Left lung (tissue), 10 donors: ENCODE measurements around the gene NTM. TPM values are rescaled to one million over a fixed set of nuclear protein-coding genes. Genes with fewer than 3 reads are reported as not detected.

Experiments used
- ATAC-seq: fragments of 200-7000 bp; cut with Tn5 transposase; one replicate; pipeline ENCODE4 v1.9.1; 2020; ENCODE audit warnings: moderate library complexity
- DNase-seq, 4 donors: peaks; one replicate each; pipeline ENCODE4 v3.0.0-alpha.2; 2013 to 2020
- H3K27ac ChIP-seq, 2 donors: fragments of 200-600 bp; sonication (generic) in 1 of 2; one replicate each; pipeline versions ENCODE4 v1.5.0 to v1.8.0; 2020 to 2021
- H3K27me3 ChIP-seq, 2 donors: fragments of 200-600 bp; sonication (generic) in 1 of 2; one replicate each; pipeline versions ENCODE4 v1.5.0 to v1.8.0; 2020 to 2021
- H3K36me3 ChIP-seq, 2 donors: fragments of 200-600 bp; sonication (generic) in 1 of 2; one replicate each; pipeline versions ENCODE4 v1.5.0 to v1.8.0; 2020 to 2021
- H3K4me1 ChIP-seq, 2 donors: fragments of 200-600 bp; one replicate each; pipeline ENCODE4 v1.8.0; 2021
- H3K4me3 ChIP-seq, 2 donors: fragments of 200-600 bp; sonication (generic) in 1 of 2; one replicate each; pipeline versions ENCODE4 v1.5.0 to v1.8.0; 2020 to 2021; ENCODE audit warnings: mild to moderate bottlenecking in 1 of 2
- H3K9me3 ChIP-seq, 2 donors: fragments of 200-600 bp; sonication (generic) in 1 of 2; one replicate each; pipeline versions ENCODE4 v1.5.0 to v1.8.0; 2020 to 2021
- intact Hi-C, 2 donors: fragments of 100-400 bp; cut with DNase I; formaldehyde crosslinking; loops; one replicate each; pipeline versions ENCODE4 v1.11.2 to v1.14.2; 2022
- polyA plus RNA-seq, 6 donors: library from polyadenylated mRNA; unstranded; fragments of 120-200 nt; gene quantifications; one replicate each; pipeline ENCODE4 v1.2.1, GENCODE V29; 2013; ENCODE audit not compliant: insufficient read length in 6 of 6
- total RNA-seq, 2 donors: library from RNA; stranded (reverse); fragmentation: NEBNext Ultra II Directional; extraction: Animal tissue kit (Norgen Biotek cat#: 25700); gene quantifications; one replicate each; pipeline ENCODE4 v1.2.1, GENCODE V29; 2021
- TF ChIP-seq, protein P1 (sequence below), 2 donors: fragments of 200-600 bp; sonication (generic) in 1 of 2; IDR thresholded peaks; one replicate each; pipeline versions ENCODE4 v1.5.0 to v1.8.0; 2021; ENCODE audit warnings: antibody characterized with exemption in 2 of 2
- donor health status: DM: no; HTN: yes; CAD: no.
- donor health status: DM: no; HTN: no; CAD: no.

Gene NTM
- total and polyA plus RNA-seq, 8 donors: 9.5 to 31.0 (median 21.1) TPM

DNA sequence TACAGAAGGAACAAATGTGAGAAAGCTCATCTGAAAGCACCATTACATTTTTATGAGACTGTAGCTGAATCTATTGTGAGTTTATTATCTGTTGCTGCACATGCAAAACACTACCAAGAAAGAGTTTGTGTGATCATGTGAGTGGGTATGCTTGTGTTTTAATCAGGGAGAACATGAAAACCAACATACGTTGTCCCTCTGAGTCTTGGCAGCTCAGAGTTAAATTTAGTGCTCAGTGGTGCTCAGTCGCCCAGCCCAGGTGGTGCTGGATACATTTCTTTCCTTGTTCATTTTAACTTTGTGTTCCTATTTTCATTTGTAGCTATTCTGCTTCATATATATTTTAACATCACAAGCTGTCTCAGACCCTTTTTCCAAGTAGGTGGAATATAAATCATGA lies 500.6 kb downstream of the NTM start:
- intact Hi-C loops: no loop called here
- H3K4me3 ChIP-seq: no peak overlapping the region
- H3K36me3 ChIP-seq: no peaks in the 10 kb centered on the region
- no peaks in the 10 kb centered on the region for H3K9me3 ChIP-seq
- TF ChIP-seq, protein P1, sequence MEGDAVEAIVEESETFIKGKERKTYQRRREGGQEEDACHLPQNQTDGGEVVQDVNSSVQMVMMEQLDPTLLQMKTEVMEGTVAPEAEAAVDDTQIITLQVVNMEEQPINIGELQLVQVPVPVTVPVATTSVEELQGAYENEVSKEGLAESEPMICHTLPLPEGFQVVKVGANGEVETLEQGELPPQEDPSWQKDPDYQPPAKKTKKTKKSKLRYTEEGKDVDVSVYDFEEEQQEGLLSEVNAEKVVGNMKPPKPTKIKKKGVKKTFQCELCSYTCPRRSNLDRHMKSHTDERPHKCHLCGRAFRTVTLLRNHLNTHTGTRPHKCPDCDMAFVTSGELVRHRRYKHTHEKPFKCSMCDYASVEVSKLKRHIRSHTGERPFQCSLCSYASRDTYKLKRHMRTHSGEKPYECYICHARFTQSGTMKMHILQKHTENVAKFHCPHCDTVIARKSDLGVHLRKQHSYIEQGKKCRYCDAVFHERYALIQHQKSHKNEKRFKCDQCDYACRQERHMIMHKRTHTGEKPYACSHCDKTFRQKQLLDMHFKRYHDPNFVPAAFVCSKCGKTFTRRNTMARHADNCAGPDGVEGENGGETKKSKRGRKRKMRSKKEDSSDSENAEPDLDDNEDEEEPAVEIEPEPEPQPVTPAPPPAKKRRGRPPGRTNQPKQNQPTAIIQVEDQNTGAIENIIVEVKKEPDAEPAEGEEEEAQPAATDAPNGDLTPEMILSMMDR (IDR thresholded peaks at IDR 0.05): no peak
- H3K27ac ChIP-seq: no peak overlapping the region
- ATAC-seq: no peak
- H3K4me1 ChIP-seq: no peaks in the 10 kb centered on the region
- no peak for DNase-seq
- no peaks in the 10 kb centered on the region for H3K27me3 ChIP-seq

DNA sequence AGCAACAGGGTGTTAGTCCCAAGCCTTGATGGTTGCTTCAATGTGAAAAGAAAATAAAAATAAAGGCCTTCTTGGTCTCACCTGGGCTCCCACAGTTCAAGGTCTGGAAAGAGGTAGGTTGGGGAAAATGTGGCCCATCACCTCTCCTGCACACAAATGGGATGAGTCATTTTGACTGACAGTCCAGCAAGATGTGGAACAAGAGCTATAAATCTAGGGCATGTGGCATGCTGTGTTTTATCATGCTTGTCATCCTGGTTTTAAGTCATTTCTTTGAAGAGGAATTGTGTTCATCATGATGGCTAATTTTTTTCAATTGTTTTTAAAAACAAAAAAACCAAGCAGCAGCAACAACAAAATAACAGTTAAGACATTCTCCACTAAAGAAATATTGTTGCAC lies 503.7 kb downstream of the NTM start:
- H3K9me3 ChIP-seq: no peaks in the 10 kb centered on the region
- H3K36me3 ChIP-seq: no peaks in the 10 kb centered on the region
- H3K4me3 ChIP-seq: no peak overlapping the region
- ATAC-seq: no peak
- TF ChIP-seq, protein P1 (IDR thresholded peaks at IDR 0.05): no peak
- no peak overlapping the region for H3K27ac ChIP-seq
- H3K4me1 ChIP-seq: no peaks in the 10 kb centered on the region
- H3K27me3 ChIP-seq: no peaks in the 10 kb centered on the region
- no peak for DNase-seq
- intact Hi-C loops: no loop called here

DNA sequence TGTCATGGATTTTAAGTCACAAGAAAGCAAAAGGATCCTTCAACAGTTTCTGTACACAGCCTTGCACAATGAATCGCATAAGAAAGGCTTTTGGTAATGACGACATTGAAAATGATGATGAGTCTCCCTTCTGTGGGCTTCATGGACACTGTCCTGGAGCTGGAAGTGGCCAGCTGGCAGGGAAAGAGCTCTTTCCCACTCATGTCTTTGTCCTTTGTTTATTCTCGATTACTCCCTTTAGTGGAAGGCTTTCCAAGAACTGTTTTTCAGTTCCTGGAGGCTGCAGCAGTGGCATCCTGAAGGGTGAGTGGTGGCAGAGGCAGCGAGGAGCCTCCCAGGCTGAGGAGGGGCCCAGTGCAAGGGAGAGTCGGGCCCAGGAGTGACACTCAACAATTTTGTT lies 505.2 kb downstream of the NTM start:
- H3K36me3 ChIP-seq: no peaks in the 10 kb centered on the region
- intact Hi-C loops: no loop called here
- peak; percentile 27 for ATAC-seq
- peak overlapping the region in 1 of 2 donors; percentile 7 for H3K27ac ChIP-seq
- no peaks in the 10 kb centered on the region for H3K4me1 ChIP-seq
- no peaks in the 10 kb centered on the region for H3K27me3 ChIP-seq
- TF ChIP-seq, protein P1 (IDR thresholded peaks at IDR 0.05): no peak
- no peak overlapping the region for H3K4me3 ChIP-seq
- DNase-seq: peak in 1 of 4 donors; percentile 75
- no peaks in the 10 kb centered on the region for H3K9me3 ChIP-seq

DNA sequence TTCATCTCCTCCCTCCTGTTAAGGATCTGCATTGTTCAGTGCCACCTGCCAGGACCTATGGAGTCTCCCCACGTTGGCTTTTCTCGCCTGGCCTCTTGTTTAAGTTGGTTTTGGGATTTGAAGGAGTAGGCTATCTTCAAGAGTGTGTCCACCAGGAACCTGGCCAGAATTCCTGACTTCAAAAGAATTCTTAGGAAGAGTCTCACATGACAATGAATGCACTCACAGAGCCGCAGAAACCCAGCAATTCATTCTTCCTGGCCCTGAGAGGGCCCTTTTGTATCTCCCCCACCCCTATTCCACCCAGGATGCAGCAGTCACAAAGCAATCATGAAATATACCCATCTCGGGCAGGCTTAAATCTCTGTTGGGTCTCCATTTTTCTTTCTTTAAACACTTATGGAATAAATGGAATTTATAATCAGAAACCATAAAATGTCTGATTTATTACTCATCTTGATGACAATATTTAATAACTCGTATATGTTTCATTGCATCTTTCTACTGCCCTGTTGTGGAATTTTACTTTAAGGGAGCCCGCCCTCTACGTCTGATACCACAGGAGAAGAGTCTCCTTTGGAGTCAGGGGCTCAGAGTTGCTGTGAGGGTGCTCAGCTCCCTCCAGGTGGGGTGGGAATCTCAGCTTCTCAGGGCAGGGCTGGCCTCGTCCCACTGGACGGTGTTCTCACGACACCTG lies 507.0 kb downstream of the NTM start:
- intact Hi-C loops: no loop called here
- Histone ChIP-seq H3K36me3 (no peaks in the 10 kb centered on the region), H3K4me1 (no peaks in the 10 kb centered on the region), H3K27me3 (no peaks in the 10 kb centered on the region), H3K9me3 (no peaks in the 10 kb centered on the region), H3K4me3 (no peak overlapping the region), H3K27ac (no peak overlapping the region)
- TF ChIP-seq, protein P1 (IDR thresholded peaks at IDR 0.05): no peak
- ATAC-seq (no peak), DNase-seq (no peak)

DNA sequence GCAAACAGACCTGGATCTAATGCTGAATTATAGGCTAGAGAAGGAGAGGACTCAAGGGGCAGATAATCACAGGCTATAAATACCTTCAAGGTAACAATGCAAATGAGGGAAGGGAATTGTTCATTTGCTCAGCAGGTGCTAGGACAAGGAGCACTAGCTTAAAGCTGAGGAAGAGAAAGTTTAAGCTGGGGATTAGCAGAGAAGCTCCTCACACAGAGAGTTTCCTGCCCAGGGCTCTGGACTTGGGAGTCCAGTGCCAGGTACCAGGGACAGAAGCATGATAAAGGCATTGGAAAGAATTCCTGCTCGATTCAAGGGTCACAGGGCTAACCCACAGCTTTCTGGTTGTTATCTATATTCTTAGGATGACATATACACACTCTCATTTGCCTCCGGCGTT lies 509.9 kb downstream of the NTM start:
- H3K4me3 ChIP-seq: no peak overlapping the region

More for the DNA sequence above, 509.9 kb downstream of the NTM start:
- H3K9me3 ChIP-seq: no peaks in the 10 kb centered on the region
- no peaks in the 10 kb centered on the region for H3K4me1 ChIP-seq
- intact Hi-C loops: no loop called here
- H3K36me3 ChIP-seq: no peaks in the 10 kb centered on the region
- no peak for DNase-seq
- peaks cover 0 to 8% of the 10 kb centered on the region in 2 donors for H3K27me3 ChIP-seq
- no peak for ATAC-seq
- H3K27ac ChIP-seq: no peak overlapping the region
- TF ChIP-seq, protein P1 (IDR thresholded peaks at IDR 0.05): no peak
